ENCODE results near the gene SIL1.

The SIL1 gene

GRCh38 chr5:139130214-139130613 is 68.0 kb downstream of the SIL1 start:
- no peak for TF ChIP-seq CTCF (IDR thresholded peaks at IDR 0.05; ENCODE audit: borderline replicate concordance, control extremely low read depth, extremely low read depth, insufficient read depth, missing control alignments)
- in situ Hi-C loops (cut with MboI; ENCODE audit: low sequenced_read_pairs, unreplicated experiment): no loop called here
- no peak for DNase-seq (ENCODE audit: low spot score)

GRCh38 chr5:139126711-139127111 is 71.5 kb downstream of the SIL1 start:
- TF ChIP-seq CTCF (IDR thresholded peaks at IDR 0.05; ENCODE audit: borderline replicate concordance, control extremely low read depth, extremely low read depth, insufficient read depth, missing control alignments): no peak
- in situ Hi-C loops (cut with MboI; ENCODE audit: low sequenced_read_pairs, unreplicated experiment): no loop called here
- no peak for DNase-seq (ENCODE audit: low spot score)

GRCh38 chr5:139125991-139126390 is 72.2 kb downstream of the SIL1 start:
- in situ Hi-C loops (cut with MboI; ENCODE audit: low sequenced_read_pairs, unreplicated experiment): no loop called here
- TF ChIP-seq CTCF (IDR thresholded peaks at IDR 0.05; ENCODE audit: borderline replicate concordance, control extremely low read depth, extremely low read depth, insufficient read depth, missing control alignments): no peak
- no peak for DNase-seq (ENCODE audit: low spot score)

- no peak for DNase-seq (ENCODE audit: low spot score)
- in situ Hi-C loops (cut with MboI; ENCODE audit: low sequenced_read_pairs, unreplicated experiment): no loop called here
- no peak for TF ChIP-seq CTCF (IDR thresholded peaks at IDR 0.05; ENCODE audit: borderline replicate concordance, control extremely low read depth, extremely low read depth, insufficient read depth, missing control alignments)
Measured at GRCh38 chr5:139124774-139125520, 73.2 kb downstream of the SIL1 start.

- in situ Hi-C loops (cut with MboI; ENCODE audit: low sequenced_read_pairs, unreplicated experiment): no loop called here
- DNase-seq (ENCODE audit: low spot score): no peak
- no peak for TF ChIP-seq CTCF (IDR thresholded peaks at IDR 0.05; ENCODE audit: borderline replicate concordance, control extremely low read depth, extremely low read depth, insufficient read depth, missing control alignments)
Measured at GRCh38 chr5:139121120-139121519, 77.0 kb downstream of the SIL1 start.

- TF ChIP-seq CTCF (IDR thresholded peaks at IDR 0.05; ENCODE audit: borderline replicate concordance, control extremely low read depth, extremely low read depth, insufficient read depth, missing control alignments): no peak
- in situ Hi-C loops (cut with MboI; ENCODE audit: low sequenced_read_pairs, unreplicated experiment): no loop called here
- DNase-seq (ENCODE audit: low spot score): no peak
Measured at GRCh38 chr5:139120521-139120920, 77.6 kb downstream of the SIL1 start.
